ENCODE measurements around the gene MRPS25.

DNA sequence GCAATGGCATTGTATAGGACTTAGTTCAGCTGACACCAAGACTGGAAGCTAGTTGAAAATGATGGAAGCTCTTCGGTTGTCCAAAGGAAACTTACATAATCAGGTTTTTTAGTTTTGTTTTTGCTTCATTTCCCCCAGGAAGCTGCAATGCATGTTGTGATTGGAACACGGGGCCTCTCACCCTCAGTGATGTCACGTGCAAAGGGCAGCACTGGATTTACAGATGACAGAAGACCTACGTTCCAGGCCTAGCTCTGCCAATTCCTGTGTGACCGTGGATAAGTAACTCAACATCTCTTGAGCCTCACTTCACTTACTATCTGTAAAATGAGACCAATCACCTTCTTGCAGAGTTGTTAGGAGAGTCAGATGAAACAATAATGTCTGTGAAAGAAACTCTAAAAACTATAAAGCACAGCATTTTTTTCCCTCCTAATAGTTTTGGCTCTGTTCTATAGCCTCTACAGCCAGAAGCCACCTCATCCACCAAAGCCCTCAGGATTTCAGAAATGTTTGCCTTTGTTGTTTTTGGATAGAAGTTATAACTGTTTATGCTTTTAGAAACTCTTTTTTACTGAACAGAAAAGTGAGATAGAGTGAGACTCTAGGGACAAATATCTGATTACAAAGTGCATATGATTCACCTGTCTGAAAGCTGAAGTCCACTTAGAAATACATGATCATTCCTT is 29.2 kb upstream of the MRPS25 start:
- no peak for TF ChIP-seq POLR2A (IDR thresholded peaks at IDR 0.05)
- TF ChIP-seq CTCF (IDR thresholded peaks at IDR 0.05), result no peak
